WTC11 (cell line): ENCODE measurements around the gene SOCS7. TPM values are rescaled to one million over a fixed set of nuclear protein-coding genes. Genes with fewer than 3 reads are reported as not detected.

ENCODE experiments used
- ATAC-seq: fragments of 200-7000 bp; cut with Tn5 transposase; 2 replicates; pipeline ENCODE4 v1.10.0; 2021; ENCODE audit warnings: mild to moderate bottlenecking, moderate library complexity
- CTCF ChIA-PET: fragments of 300-600 bp; sonication (Branson Sonifier 250); formaldehyde crosslinking; loops from one replicate; lab custom pipeline; 2021; ENCODE audit warnings: antibody characterized with exemption; lab: Charles Lee
- POLR2A ChIA-PET: fragments of 350-600 bp; sonication (Branson Sonifier 250); formaldehyde crosslinking; loops from one replicate; lab custom pipeline; 2021; ENCODE audit warnings: antibody characterized with exemption; lab: Charles Lee
- DNase-seq: peaks from one replicate; pipeline ENCODE4 v3.0.0; 2021; ENCODE audit warnings: low spot score
- H3K27ac Mint-ChIP-seq: 2 replicates; pipeline ENCODE4 v1.8.0; 2021; ENCODE audit warnings: mixed read lengths
- H3K27me3 Mint-ChIP-seq: 2 replicates; pipeline ENCODE4 v1.8.0; 2021; ENCODE audit warnings: low read depth, mild to moderate bottlenecking, moderate library complexity, mixed read lengths
- H3K36me3 Mint-ChIP-seq: 2 replicates; pipeline ENCODE4 v1.8.0; 2021; ENCODE audit warnings: mixed read lengths
- H3K4me1 Mint-ChIP-seq: 2 replicates; pipeline ENCODE4 v1.8.0; 2022; ENCODE audit warnings: mixed read lengths
- H3K4me3 Mint-ChIP-seq: 2 replicates; pipeline ENCODE4 v1.8.0; 2021; ENCODE audit warnings: mild to moderate bottlenecking, moderate library complexity, mixed read lengths
- H3K9me3 Mint-ChIP-seq: 2 replicates; pipeline ENCODE4 v1.8.0; 2021; ENCODE audit warnings: mixed read lengths
- ATF1 ChIP-seq: sonication (generic); formaldehyde crosslinking; IDR thresholded peaks from 2 replicates; pipeline ENCODE4 v1.8.1; 2023; ENCODE audit warnings: mild to moderate bottlenecking, moderate library complexity, missing genetic modification reagents
- ETV6 ChIP-seq: sonication (generic); formaldehyde crosslinking; IDR thresholded peaks from 2 replicates; pipeline ENCODE4 v1.8.1; 2022; ENCODE audit warnings: mild to moderate bottlenecking, missing genetic modification reagents
- FOXP1 ChIP-seq: sonication (generic); formaldehyde crosslinking; IDR thresholded peaks from 2 replicates; pipeline ENCODE4 v1.8.0; 2022; ENCODE audit warnings: missing genetic modification reagents, mild to moderate bottlenecking, moderate library complexity, borderline replicate concordance
- IRF2 ChIP-seq: sonication (generic); formaldehyde crosslinking; IDR thresholded peaks from 2 replicates; pipeline ENCODE4 v1.8.0; 2022; ENCODE audit warnings: low read depth, missing genetic modification reagents, borderline replicate concordance
- JAZF1 ChIP-seq: fragments of 250-450 bp; sonication (Bioruptor Pico); IDR thresholded peaks from 2 replicates; pipeline ENCODE4 v1.9.0; 2021; ENCODE audit warnings: moderate library complexity, mild to moderate bottlenecking, inconsistent platforms
- KAT7 ChIP-seq: sonication (generic); formaldehyde crosslinking; IDR thresholded peaks from 2 replicates; pipeline ENCODE4 v1.8.1; 2023; ENCODE audit warnings: missing genetic modification reagents, mild to moderate bottlenecking, borderline replicate concordance
- MXD4 ChIP-seq: fragments of 250-450 bp; sonication (Bioruptor Pico); IDR thresholded peaks from 2 replicates; pipeline ENCODE4 v1.8.0; 2021; ENCODE audit warnings: mild to moderate bottlenecking, moderate library complexity, borderline replicate concordance
- PRRX2 ChIP-seq: fragments of 250-450 bp; sonication (Bioruptor Pico); IDR thresholded peaks from 2 replicates; pipeline ENCODE4 v1.8.0; 2021; ENCODE audit warnings: mild to moderate bottlenecking
- TP53 ChIP-seq: sonication (generic); formaldehyde crosslinking; IDR thresholded peaks from 2 replicates; pipeline ENCODE4 v1.8.1; 2023; ENCODE audit warnings: mild to moderate bottlenecking, missing genetic modification reagents
- ZBTB21 ChIP-seq: sonication (generic); formaldehyde crosslinking; IDR thresholded peaks from 2 replicates; pipeline ENCODE4 v1.8.1; 2023; ENCODE audit warnings: mild to moderate bottlenecking, missing genetic modification reagents, borderline replicate concordance
- ZNF232 ChIP-seq: sonication (generic); formaldehyde crosslinking; IDR thresholded peaks from 2 replicates; pipeline ENCODE4 v1.8.0; 2022; ENCODE audit warnings: mild to moderate bottlenecking, missing genetic modification reagents
- ZNF671 ChIP-seq: fragments of 250-450 bp; sonication (Bioruptor Pico); IDR thresholded peaks from 2 replicates; pipeline ENCODE4 v1.8.0; 2021; ENCODE audit warnings: mild to moderate bottlenecking
- ZSCAN18 ChIP-seq: fragments of 250-450 bp; sonication (Bioruptor Pico); IDR thresholded peaks from 2 replicates; pipeline ENCODE4 v2.1.2; 2022; ENCODE audit warnings: mild to moderate bottlenecking, moderate library complexity
- total RNA-seq: library from RNA; stranded (reverse); gene quantifications from 3 replicates; pipeline ENCODE4 v1.2.3, GENCODE V29; 2021
- TF ChIP-seq, protein P1 (sequence below): sonication (generic); formaldehyde crosslinking; IDR thresholded peaks from 2 replicates; pipeline ENCODE4 v1.8.0; 2023; ENCODE audit warnings: mild to moderate bottlenecking, missing genetic modification reagents
- TF ChIP-seq, protein P2 (sequence below): fragments of 250-450 bp; sonication (Bioruptor Pico); IDR thresholded peaks from 2 replicates; pipeline ENCODE4 v1.8.0; 2021; ENCODE audit warnings: mild to moderate bottlenecking
- TF ChIP-seq, protein P3 (sequence below): fragments of 250-450 bp; sonication (Bioruptor Pico); IDR thresholded peaks from 2 replicates; pipeline ENCODE4 v1.9.0; 2021; ENCODE audit warnings: mild to moderate bottlenecking
- TF ChIP-seq, protein P4 (sequence below): sonication (generic); formaldehyde crosslinking; IDR thresholded peaks from 2 replicates; pipeline ENCODE4 v1.8.1; 2023; ENCODE audit warnings: mild to moderate bottlenecking, missing genetic modification reagents, moderate library complexity
- TF ChIP-seq, protein P5 (sequence below): sonication (generic); formaldehyde crosslinking; IDR thresholded peaks from 2 replicates; pipeline ENCODE4 v1.8.1; 2022; ENCODE audit warnings: mild to moderate bottlenecking, moderate library complexity, missing genetic modification reagents

SOCS7 gene
- total RNA-seq, 1 experiment from 2014 or later = 33.6 TPM

DNA sequence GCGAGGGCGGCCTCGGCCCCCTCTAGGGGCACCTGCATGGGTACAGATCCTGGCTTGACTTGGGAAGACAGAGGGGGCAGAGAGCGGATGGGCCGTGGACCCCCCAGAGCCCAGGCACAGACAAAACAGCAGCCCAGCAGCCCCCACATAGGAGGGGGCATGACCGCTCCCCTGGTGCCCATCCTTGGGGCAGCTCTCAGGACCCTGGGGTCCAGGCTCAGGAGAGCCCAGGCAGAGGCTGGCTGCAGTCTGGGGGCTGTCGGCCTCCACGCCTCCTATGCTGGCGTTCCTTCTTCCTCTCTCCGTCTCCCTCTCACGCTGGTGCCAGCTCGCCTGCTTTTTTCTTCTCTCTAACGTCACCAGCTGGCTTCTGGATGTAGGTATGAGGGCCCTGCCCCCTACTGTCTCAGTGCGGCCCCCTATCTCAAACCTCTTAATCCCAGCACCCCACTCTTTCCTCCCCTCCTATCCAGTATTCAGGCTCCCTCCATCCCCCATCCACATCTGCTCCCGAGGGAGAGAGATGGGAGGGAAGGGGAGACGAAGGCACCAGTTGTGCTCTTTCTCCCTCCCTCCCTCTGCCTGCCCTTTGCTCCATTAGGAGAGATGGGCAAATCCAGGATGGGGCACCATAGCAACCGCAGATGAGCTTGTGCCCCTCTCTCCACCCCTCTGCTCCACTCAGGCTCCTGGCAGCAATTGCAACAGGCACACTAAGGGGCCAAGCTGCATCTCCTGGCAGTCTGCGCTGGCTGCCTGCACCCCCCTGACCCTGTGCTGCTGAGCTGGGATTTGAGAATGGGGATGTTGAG lies 7.8 kb upstream of the SOCS7 start, which contains the start of gene GPR179:
GPR179 (minus strand) TSS at position 349 of the 812 bp plus-strand sequence; CDS start at position 182, 167 bp downstream.
- CTCF ChIA-PET = interaction anchor here (1.3 to 10.5 kb wide), 4 partner anchors 13 to 101 kb away, joined by 3 to 221 read pairs (median 5); no protein-coding TSS in a partner anchor
- TF ChIP-seq ZSCAN18 (CRISPR knock-in tag) (no peak), KAT7 (no peak), FOXP1 (CRISPR knock-in tag) (no peak), JAZF1 (CRISPR knock-in tag) (no peak), TP53 (CRISPR knock-in tag) (no peak), IRF2 (no peak), MXD4 (CRISPR knock-in tag) (no peak), PRRX2 (no peak), ZBTB21 (CRISPR knock-in tag) (no peak), ZNF232 (CRISPR knock-in tag) (no peak), ZNF671 (CRISPR knock-in tag) (no peak), ETV6 (CRISPR knock-in tag) (no peak), ATF1 (no peak)
- TF ChIP-seq, protein P1, sequence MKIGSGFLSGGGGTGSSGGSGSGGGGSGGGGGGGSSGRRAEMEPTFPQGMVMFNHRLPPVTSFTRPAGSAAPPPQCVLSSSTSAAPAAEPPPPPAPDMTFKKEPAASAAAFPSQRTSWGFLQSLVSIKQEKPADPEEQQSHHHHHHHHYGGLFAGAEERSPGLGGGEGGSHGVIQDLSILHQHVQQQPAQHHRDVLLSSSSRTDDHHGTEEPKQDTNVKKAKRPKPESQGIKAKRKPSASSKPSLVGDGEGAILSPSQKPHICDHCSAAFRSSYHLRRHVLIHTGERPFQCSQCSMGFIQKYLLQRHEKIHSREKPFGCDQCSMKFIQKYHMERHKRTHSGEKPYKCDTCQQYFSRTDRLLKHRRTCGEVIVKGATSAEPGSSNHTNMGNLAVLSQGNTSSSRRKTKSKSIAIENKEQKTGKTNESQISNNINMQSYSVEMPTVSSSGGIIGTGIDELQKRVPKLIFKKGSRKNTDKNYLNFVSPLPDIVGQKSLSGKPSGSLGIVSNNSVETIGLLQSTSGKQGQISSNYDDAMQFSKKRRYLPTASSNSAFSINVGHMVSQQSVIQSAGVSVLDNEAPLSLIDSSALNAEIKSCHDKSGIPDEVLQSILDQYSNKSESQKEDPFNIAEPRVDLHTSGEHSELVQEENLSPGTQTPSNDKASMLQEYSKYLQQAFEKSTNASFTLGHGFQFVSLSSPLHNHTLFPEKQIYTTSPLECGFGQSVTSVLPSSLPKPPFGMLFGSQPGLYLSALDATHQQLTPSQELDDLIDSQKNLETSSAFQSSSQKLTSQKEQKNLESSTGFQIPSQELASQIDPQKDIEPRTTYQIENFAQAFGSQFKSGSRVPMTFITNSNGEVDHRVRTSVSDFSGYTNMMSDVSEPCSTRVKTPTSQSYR (CRISPR knock-in tag) = no peak
- TF ChIP-seq, protein P2, sequence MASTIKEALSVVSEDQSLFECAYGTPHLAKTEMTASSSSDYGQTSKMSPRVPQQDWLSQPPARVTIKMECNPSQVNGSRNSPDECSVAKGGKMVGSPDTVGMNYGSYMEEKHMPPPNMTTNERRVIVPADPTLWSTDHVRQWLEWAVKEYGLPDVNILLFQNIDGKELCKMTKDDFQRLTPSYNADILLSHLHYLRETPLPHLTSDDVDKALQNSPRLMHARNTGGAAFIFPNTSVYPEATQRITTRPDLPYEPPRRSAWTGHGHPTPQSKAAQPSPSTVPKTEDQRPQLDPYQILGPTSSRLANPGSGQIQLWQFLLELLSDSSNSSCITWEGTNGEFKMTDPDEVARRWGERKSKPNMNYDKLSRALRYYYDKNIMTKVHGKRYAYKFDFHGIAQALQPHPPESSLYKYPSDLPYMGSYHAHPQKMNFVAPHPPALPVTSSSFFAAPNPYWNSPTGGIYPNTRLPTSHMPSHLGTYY (CRISPR knock-in tag) = no peak
- TF ChIP-seq, protein P3, sequence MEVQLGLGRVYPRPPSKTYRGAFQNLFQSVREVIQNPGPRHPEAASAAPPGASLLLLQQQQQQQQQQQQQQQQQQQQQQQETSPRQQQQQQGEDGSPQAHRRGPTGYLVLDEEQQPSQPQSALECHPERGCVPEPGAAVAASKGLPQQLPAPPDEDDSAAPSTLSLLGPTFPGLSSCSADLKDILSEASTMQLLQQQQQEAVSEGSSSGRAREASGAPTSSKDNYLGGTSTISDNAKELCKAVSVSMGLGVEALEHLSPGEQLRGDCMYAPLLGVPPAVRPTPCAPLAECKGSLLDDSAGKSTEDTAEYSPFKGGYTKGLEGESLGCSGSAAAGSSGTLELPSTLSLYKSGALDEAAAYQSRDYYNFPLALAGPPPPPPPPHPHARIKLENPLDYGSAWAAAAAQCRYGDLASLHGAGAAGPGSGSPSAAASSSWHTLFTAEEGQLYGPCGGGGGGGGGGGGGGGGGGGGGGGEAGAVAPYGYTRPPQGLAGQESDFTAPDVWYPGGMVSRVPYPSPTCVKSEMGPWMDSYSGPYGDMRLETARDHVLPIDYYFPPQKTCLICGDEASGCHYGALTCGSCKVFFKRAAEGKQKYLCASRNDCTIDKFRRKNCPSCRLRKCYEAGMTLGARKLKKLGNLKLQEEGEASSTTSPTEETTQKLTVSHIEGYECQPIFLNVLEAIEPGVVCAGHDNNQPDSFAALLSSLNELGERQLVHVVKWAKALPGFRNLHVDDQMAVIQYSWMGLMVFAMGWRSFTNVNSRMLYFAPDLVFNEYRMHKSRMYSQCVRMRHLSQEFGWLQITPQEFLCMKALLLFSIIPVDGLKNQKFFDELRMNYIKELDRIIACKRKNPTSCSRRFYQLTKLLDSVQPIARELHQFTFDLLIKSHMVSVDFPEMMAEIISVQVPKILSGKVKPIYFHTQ (CRISPR knock-in tag) = no peak
- TF ChIP-seq, protein P4, sequence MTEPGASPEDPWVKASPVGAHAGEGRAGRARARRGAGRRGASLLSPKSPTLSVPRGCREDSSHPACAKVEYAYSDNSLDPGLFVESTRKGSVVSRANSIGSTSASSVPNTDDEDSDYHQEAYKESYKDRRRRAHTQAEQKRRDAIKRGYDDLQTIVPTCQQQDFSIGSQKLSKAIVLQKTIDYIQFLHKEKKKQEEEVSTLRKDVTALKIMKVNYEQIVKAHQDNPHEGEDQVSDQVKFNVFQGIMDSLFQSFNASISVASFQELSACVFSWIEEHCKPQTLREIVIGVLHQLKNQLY (CRISPR knock-in tag) = no peak
- TF ChIP-seq, protein P5, sequence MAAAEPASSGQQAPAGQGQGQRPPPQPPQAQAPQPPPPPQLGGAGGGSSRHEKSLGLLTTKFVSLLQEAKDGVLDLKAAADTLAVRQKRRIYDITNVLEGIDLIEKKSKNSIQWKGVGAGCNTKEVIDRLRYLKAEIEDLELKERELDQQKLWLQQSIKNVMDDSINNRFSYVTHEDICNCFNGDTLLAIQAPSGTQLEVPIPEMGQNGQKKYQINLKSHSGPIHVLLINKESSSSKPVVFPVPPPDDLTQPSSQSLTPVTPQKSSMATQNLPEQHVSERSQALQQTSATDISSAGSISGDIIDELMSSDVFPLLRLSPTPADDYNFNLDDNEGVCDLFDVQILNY = no peak
- H3K27ac Mint-ChIP-seq = no peak within 1 kb of the TSS
- no peak for DNase-seq
- H3K36me3 Mint-ChIP-seq = no peaks in the 10 kb centered on the region
- no peaks in the 10 kb centered on the region for H3K27me3 Mint-ChIP-seq
- H3K4me1 Mint-ChIP-seq = peaks cover 15% of the 10 kb centered on the region
- H3K9me3 Mint-ChIP-seq = no peaks in the 10 kb centered on the region
- no peak within 1 kb of the TSS for H3K4me3 Mint-ChIP-seq
- POLR2A ChIA-PET = interaction anchor here (0.5 to 0.7 kb wide), 2 partner anchors 13 to 1363 kb away, joined by 3 to 4 read pairs; no protein-coding TSS in a partner anchor
- ATAC-seq = no peak
